Neural progenitor cell (in vitro differentiated cells): ENCODE data around the gene WDR70.
"Not testable (repeated sequence)": the region's sequence is repeated elsewhere in the genome, so short reads cannot be mapped to it uniquely, and the experiment has no call there.

Experiments used
- EZH2phosphoT487 ChIP-seq: fragments of 200-600 bp; sonication (generic); IDR thresholded peaks from 2 replicates; pipeline ENCODE4 v1.6.1; 2017; ENCODE audit warnings: antibody characterized with exemption
- TF ChIP-seq, protein P1 (sequence below): fragments of 200-600 bp; sonication (generic); IDR thresholded peaks from 2 replicates; pipeline ENCODE4 v1.5.1; 2017; ENCODE audit warnings: antibody characterized with exemption, mild to moderate bottlenecking

DNA sequence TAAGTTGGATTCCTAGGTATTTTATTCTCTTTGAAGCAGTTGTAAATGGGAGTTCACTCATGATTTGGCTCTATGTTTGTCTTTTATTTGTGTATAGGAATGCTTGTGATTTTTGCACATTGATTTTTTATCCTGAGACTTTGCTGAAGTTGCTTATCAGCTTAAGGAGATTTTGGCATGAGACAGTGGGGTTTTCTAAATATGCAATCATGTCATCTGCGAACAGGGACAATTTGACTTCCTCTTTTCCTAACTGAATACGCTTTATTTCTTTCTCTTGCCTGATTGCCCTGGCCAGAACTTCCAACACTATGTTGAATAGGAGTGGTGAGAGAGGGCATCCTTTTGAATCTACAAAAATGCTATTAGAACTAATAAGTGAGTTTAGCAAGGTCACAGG is 215.7 kb downstream of the WDR70 start:
- not testable (repeated sequence) for TF ChIP-seq EZH2phosphoT487
- TF ChIP-seq, protein P1, sequence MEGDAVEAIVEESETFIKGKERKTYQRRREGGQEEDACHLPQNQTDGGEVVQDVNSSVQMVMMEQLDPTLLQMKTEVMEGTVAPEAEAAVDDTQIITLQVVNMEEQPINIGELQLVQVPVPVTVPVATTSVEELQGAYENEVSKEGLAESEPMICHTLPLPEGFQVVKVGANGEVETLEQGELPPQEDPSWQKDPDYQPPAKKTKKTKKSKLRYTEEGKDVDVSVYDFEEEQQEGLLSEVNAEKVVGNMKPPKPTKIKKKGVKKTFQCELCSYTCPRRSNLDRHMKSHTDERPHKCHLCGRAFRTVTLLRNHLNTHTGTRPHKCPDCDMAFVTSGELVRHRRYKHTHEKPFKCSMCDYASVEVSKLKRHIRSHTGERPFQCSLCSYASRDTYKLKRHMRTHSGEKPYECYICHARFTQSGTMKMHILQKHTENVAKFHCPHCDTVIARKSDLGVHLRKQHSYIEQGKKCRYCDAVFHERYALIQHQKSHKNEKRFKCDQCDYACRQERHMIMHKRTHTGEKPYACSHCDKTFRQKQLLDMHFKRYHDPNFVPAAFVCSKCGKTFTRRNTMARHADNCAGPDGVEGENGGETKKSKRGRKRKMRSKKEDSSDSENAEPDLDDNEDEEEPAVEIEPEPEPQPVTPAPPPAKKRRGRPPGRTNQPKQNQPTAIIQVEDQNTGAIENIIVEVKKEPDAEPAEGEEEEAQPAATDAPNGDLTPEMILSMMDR, result not testable (repeated sequence)
